Measurements from ENCODE around the gene CLIC5.

DNA sequence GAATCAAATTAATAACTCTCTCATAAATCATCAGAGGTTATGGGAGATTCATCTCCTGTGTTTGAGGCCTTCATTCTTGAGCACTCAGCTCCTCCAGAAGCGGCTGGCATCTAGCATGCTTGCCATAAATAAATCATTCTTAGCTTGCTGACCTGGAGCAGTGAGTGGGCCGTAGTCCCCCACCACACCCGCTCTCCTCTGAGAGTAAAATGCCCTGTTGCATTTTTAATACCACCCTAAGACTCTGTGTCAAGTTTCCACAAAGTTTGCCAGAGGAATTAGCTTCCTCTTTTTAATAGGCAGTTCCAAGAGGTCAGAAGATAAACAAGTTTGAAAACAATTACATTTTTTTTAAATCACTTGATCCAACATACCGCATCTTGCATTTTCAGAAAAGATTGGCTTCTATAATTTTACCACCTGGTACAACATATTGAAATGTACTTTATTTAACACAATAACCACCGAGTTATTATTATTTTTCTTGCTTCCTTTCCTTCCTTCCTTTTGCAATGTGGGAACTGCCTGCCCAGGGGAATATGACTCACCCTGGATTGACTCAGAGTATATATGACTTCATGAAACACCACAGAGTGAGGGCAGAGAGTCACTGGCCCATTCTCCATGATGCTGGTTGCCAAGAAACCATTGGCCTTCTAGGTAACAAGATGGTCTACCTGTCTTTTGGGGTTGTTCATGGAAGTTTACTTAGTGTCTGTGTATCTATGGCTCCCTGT is 29.4 kb upstream of the CLIC5 start:
- TF ChIP-seq, protein P1, sequence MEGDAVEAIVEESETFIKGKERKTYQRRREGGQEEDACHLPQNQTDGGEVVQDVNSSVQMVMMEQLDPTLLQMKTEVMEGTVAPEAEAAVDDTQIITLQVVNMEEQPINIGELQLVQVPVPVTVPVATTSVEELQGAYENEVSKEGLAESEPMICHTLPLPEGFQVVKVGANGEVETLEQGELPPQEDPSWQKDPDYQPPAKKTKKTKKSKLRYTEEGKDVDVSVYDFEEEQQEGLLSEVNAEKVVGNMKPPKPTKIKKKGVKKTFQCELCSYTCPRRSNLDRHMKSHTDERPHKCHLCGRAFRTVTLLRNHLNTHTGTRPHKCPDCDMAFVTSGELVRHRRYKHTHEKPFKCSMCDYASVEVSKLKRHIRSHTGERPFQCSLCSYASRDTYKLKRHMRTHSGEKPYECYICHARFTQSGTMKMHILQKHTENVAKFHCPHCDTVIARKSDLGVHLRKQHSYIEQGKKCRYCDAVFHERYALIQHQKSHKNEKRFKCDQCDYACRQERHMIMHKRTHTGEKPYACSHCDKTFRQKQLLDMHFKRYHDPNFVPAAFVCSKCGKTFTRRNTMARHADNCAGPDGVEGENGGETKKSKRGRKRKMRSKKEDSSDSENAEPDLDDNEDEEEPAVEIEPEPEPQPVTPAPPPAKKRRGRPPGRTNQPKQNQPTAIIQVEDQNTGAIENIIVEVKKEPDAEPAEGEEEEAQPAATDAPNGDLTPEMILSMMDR (IDR thresholded peaks at IDR 0.05): no peak
- no peak for TF ChIP-seq POLR2A (IDR thresholded peaks at IDR 0.05)
